GM19397 (cell line): ENCODE data around the gene H6PD.

ENCODE experiments used
- ATAC-seq: cut with Tn5 transposase; IDR thresholded peaks from one replicate; pipeline ENCODE4 v1.9.1; 2021; ENCODE audit warnings: mild to moderate bottlenecking, moderate library complexity; ENCODE audit not compliant: unreplicated experiment

Gene H6PD

GRCh38 chr1:9234223-9235095 lies at the start of gene H6PD:
Gene H6PD, plus strand, starts transcription at chr1:9234774. Its CDS starts 10,161 bp downstream, at chr1:9244935.
- peak; percentile 83 for ATAC-seq

- ATAC-seq: no peak
Observed at GRCh38 chr1:9186082-9186859, 48.3 kb upstream of the H6PD start.

GRCh38 chr1:9187004-9187403 lies 47.6 kb upstream of the H6PD start:
- no peak for ATAC-seq

- ATAC-seq: no peak
Observed at GRCh38 chr1:9190234-9190633, 44.3 kb upstream of the H6PD start.

GRCh38 chr1:9191231-9191630 lies 43.3 kb upstream of the H6PD start:
- no peak for ATAC-seq

GRCh38 chr1:9192578-9193232 lies 41.9 kb upstream of the H6PD start:
- no peak for ATAC-seq

GRCh38 chr1:9193233-9193625 lies 41.3 kb upstream of the H6PD start:
- ATAC-seq: no peak

GRCh38 chr1:9194024-9194423 lies 40.5 kb upstream of the H6PD start:
- ATAC-seq: no peak

GRCh38 chr1:9195651-9196050 lies 38.9 kb upstream of the H6PD start:
- ATAC-seq: no peak

GRCh38 chr1:9196129-9197040 lies 38.2 kb upstream of the H6PD start:
- no peak for ATAC-seq

GRCh38 chr1:9197186-9198099 lies 37.1 kb upstream of the H6PD start:
- no peak for ATAC-seq

- no peak for ATAC-seq
Observed at GRCh38 chr1:9198538-9199361, 35.8 kb upstream of the H6PD start.

- ATAC-seq: no peak
Observed at GRCh38 chr1:9200441-9200840, 34.1 kb upstream of the H6PD start.

GRCh38 chr1:9201401-9202239 lies 33.0 kb upstream of the H6PD start:
- ATAC-seq: no peak

- no peak for ATAC-seq
Observed at GRCh38 chr1:9202240-9202870, 32.2 kb upstream of the H6PD start.

- no peak for ATAC-seq
Observed at GRCh38 chr1:9203511-9203982, 31.0 kb upstream of the H6PD start.

GRCh38 chr1:9204156-9204720 lies 30.3 kb upstream of the H6PD start:
- ATAC-seq: no peak
